CD4-positive, alpha-beta T cell (primary cell): ENCODE results near the gene CT45A1. TPM values are rescaled to one million over a fixed set of nuclear protein-coding genes. Genes with fewer than 3 reads are reported as not detected.
"Not testable (repeated sequence)": the region's sequence is repeated elsewhere in the genome, so short reads cannot be mapped to it uniquely, and the experiment has no call there.

Source experiments
- ATAC-seq: fragments of 200-7000 bp; cut with Tn5 transposase; one replicate; pipeline ENCODE4 v1.10.0; 2022; ENCODE audit warnings: mild to moderate bottlenecking; ENCODE audit not compliant: poor library complexity
- CTCF ChIA-PET: fragments of 350-600 bp; sonication (Branson Sonifier 250); formaldehyde crosslinking; loops from one replicate; lab custom pipeline; 2021; ENCODE audit warnings: antibody characterized with exemption, inconsistent platforms; lab: Charles Lee
- POLR2A ChIA-PET: fragments of 350-600 bp; sonication (Branson Sonifier 250); formaldehyde crosslinking; loops from one replicate; lab custom pipeline; 2021; ENCODE audit warnings: antibody characterized with exemption, inconsistent platforms; lab: Charles Lee
- DNase-seq, 14 experiments: peaks; one replicate each; pipeline ENCODE4 v3.0.0-alpha.2; 2013 to 2020; ENCODE audit warnings: mixed read lengths in 2 of 14
- H3K27ac ChIP-seq, 2 donors: one replicate each; pipeline versions ENCODE4 v1.5.1 to v1.7.0; 2013; ENCODE audit warnings: low read length in 2 of 2, low read depth in 1 of 2, mild to moderate bottlenecking in 1 of 2
- H3K27me3 ChIP-seq, 2 experiments: 1 replicate in 1 of 2; 2 replicates in 1 of 2; pipeline versions ENCODE4 v1.6.1 to v1.7.0; 2013; ENCODE audit warnings: low read length in 2 of 2, control low read depth in 1 of 2, mild to moderate bottlenecking in 1 of 2, moderate library complexity in 1 of 2; ENCODE audit not compliant: insufficient read depth in 2 of 2, control insufficient read depth in 1 of 2
- H3K36me3 ChIP-seq: one replicate; pipeline ENCODE4 v1.6.1; 2013; ENCODE audit warnings: low read length, control low read depth; ENCODE audit not compliant: insufficient read depth
- H3K4me1 ChIP-seq: one replicate; pipeline ENCODE4 v1.6.1; 2013; ENCODE audit warnings: low read length, control low read depth; ENCODE audit not compliant: insufficient read depth
- H3K4me3 ChIP-seq: one replicate; pipeline ENCODE4 v1.5.1; 2013; ENCODE audit warnings: mild to moderate bottlenecking, low read length, moderate library complexity
- H3K9me3 ChIP-seq, 2 experiments: 1 replicate in 1 of 2; 2 replicates in 1 of 2; pipeline versions ENCODE4 v1.6.1 to v1.7.0; 2013; ENCODE audit warnings: low read length in 2 of 2, mild to moderate bottlenecking in 2 of 2, control low read depth in 1 of 2, moderate library complexity in 1 of 2; ENCODE audit not compliant: control insufficient read depth in 1 of 2, insufficient read depth in 1 of 2
- H3K27ac Mint-ChIP-seq: one replicate; pipeline ENCODE4 v1.8.0; 2020; ENCODE audit warnings: mixed read lengths
- H3K27me3 Mint-ChIP-seq: one replicate; pipeline ENCODE4 v1.8.0; 2021; ENCODE audit warnings: mixed read lengths
- H3K36me3 Mint-ChIP-seq: one replicate; pipeline ENCODE4 v1.8.0; 2021; ENCODE audit warnings: low read depth, mixed read lengths
- H3K4me1 Mint-ChIP-seq: one replicate; pipeline ENCODE4 v1.8.0; 2021; ENCODE audit warnings: low read depth, mixed read lengths
- H3K4me3 Mint-ChIP-seq: one replicate; pipeline ENCODE4 v1.8.0; 2020; ENCODE audit warnings: mild to moderate bottlenecking, mixed read lengths
- H3K9me3 Mint-ChIP-seq: one replicate; pipeline ENCODE4 v1.8.0; 2020; ENCODE audit warnings: mixed read lengths
- intact Hi-C, 2 experiments: fragments of 100-400 bp; cut with DNase I in 1 of 2; cut with micrococcal nuclease in 1 of 2; formaldehyde crosslinking; loops; one replicate each; pipeline versions ENCODE4 v1.15.1 to v1.9.0; 2023 to 2025; cut with DNase I, micrococcal nuclease
- total RNA-seq, 174 experiments: library from RNA in 2 of 174; stranded (reverse) in 2 of 174; gene quantifications; one replicate each; pipeline ENCODE4 v1.2.3 and lab custom pipeline; 2021 to 2026
- TF ChIP-seq, protein P1 (sequence below): fragments of 200-600 bp; IDR thresholded peaks from one replicate; pipeline ENCODE4 v1.8.0; 2022; ENCODE audit warnings: antibody characterized with exemption, mild to moderate bottlenecking

The CT45A1 gene
- total RNA-seq, 2 experiments from 2014 or later, result not detected

GRCh38 chrX:135713795-135714194 is 356 bp downstream of the CT45A1 start:
- H3K4me3 ChIP-seq, result no peak overlapping the region
- ChIA-PET POLR2A (no interaction called here), CTCF (no interaction called here)
- Mint-ChIP-seq H3K9me3 (no peaks in the 10 kb centered on the region), H3K4me3 (no peak overlapping the region), H3K4me1 (no peaks in the 10 kb centered on the region), H3K27ac (no peak overlapping the region), H3K27me3 (peaks cover 4% of the 10 kb centered on the region), H3K36me3 (no peaks in the 10 kb centered on the region)
- H3K36me3 ChIP-seq, result no peaks in the 10 kb centered on the region
- H3K4me1 ChIP-seq, result no peaks in the 10 kb centered on the region
- H3K27ac ChIP-seq, result no peak overlapping the region
- H3K27me3 ChIP-seq, result no peaks in the 10 kb centered on the region
- intact Hi-C loops, result no loop called here
- H3K9me3 ChIP-seq, result no peaks in the 10 kb centered on the region
- TF ChIP-seq, protein P1, sequence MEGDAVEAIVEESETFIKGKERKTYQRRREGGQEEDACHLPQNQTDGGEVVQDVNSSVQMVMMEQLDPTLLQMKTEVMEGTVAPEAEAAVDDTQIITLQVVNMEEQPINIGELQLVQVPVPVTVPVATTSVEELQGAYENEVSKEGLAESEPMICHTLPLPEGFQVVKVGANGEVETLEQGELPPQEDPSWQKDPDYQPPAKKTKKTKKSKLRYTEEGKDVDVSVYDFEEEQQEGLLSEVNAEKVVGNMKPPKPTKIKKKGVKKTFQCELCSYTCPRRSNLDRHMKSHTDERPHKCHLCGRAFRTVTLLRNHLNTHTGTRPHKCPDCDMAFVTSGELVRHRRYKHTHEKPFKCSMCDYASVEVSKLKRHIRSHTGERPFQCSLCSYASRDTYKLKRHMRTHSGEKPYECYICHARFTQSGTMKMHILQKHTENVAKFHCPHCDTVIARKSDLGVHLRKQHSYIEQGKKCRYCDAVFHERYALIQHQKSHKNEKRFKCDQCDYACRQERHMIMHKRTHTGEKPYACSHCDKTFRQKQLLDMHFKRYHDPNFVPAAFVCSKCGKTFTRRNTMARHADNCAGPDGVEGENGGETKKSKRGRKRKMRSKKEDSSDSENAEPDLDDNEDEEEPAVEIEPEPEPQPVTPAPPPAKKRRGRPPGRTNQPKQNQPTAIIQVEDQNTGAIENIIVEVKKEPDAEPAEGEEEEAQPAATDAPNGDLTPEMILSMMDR, result no peak
- DNase-seq, result no peak
- no peak for ATAC-seq

DNA sequence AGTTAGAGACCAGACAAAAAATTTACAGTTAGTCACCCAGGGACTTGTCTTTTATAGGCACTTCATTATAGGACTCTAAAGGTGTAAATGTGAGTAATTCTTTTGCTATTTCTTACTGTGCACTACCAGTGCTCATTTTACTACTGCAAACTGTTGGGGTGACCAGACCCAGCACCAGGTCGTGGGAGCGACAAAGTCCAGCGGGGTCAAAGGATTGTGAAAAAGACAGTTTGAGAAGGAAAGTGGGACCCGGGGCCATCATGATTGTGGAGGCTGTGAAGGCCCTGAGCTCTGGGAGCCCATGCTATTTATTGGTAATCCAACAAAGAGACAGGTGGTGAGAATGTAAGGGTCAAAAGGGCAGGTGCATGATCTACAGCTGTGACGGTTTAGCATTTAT is 21.2 kb downstream of the CT45A1 start:
- H3K4me1 Mint-ChIP-seq, result not testable (repeated sequence)

GRCh38 chrX:135737366-135738071 is 24.1 kb downstream of the CT45A1 start:
- TF ChIP-seq, protein P1, result no peak
- Histone ChIP-seq H3K4me1 (no peaks in the 10 kb centered on the region), H3K27me3 (no peaks in the 10 kb centered on the region), H3K4me3 (no peak overlapping the region), H3K9me3 (no peaks in the 10 kb centered on the region), H3K27ac (no peak overlapping the region), H3K36me3 (no peaks in the 10 kb centered on the region)
- intact Hi-C loops, result no loop called here
- CTCF ChIA-PET, result no interaction called here
- ATAC-seq (no peak), DNase-seq (peak in 1 of 14 experiments; percentile 1)
- Mint-ChIP-seq H3K4me3 (no peak overlapping the region), H3K4me1 (no peaks in the 10 kb centered on the region), H3K27ac (no peak overlapping the region), H3K9me3 (no peaks in the 10 kb centered on the region), H3K27me3 (no peaks in the 10 kb centered on the region), H3K36me3 (no peaks in the 10 kb centered on the region)
- POLR2A ChIA-PET, result no interaction called here

More for the DNA sequence above, 21.2 kb downstream of the CT45A1 start:
- DNase-seq, H3K36me3 Mint-ChIP-seq, intact Hi-C loops, H3K27ac Mint-ChIP-seq, H3K27me3 Mint-ChIP-seq, H3K36me3 ChIP-seq, CTCF ChIA-PET, H3K9me3 ChIP-seq, H3K4me3 Mint-ChIP-seq, H3K27ac ChIP-seq, POLR2A ChIA-PET, H3K27me3 ChIP-seq, H3K4me3 ChIP-seq, H3K9me3 Mint-ChIP-seq, ATAC-seq, H3K4me1 ChIP-seq: not testable (repeated sequence)

GRCh38 chrX:135740681-135741149 is 27.3 kb downstream of the CT45A1 start:
- no peaks in the 10 kb centered on the region for H3K4me1 ChIP-seq
- intact Hi-C loops, result no loop called here

More at GRCh38 chrX:135740681-135741149, 27.3 kb downstream of the CT45A1 start:
- Histone ChIP-seq H3K27ac (no peak overlapping the region), H3K4me3 (peak overlapping the region; percentile 7), H3K36me3 (no peaks in the 10 kb centered on the region), H3K9me3 (no peaks in the 10 kb centered on the region), H3K27me3 (no peaks in the 10 kb centered on the region)
- ATAC-seq (peak; percentile 57), DNase-seq (peak; percentile 1 to 62 (median 18))
- ChIA-PET POLR2A (no interaction called here), CTCF (no interaction called here)
- Mint-ChIP-seq H3K4me1 (no peaks in the 10 kb centered on the region), H3K27ac (no peak overlapping the region), H3K27me3 (no peaks in the 10 kb centered on the region), H3K36me3 (no peaks in the 10 kb centered on the region), H3K4me3 (no peak overlapping the region), H3K9me3 (no peaks in the 10 kb centered on the region)
- TF ChIP-seq, protein P1, result peak; percentile 29
